ENCODE measurements around the gene PSEN2.

The PSEN2 gene

GRCh38 chr1:226881515-226882185 is 11.2 kb downstream of the PSEN2 start:
- H3K27me3 ChIP-seq (replicated peaks), result no peaks in the 10 kb centered on the region
- in situ Hi-C loops (cut with HindIII; ENCODE audit: low pct_ligation_motif_present, low sequenced_read_pairs), result no loop called here
- H3K36me3 ChIP-seq (replicated peaks), result no peaks in the 10 kb centered on the region

GRCh38 chr1:226882187-226882586 is 11.8 kb downstream of the PSEN2 start:
- no peak for DNase-seq
- no peak overlapping the region for H3K4me3 ChIP-seq (ENCODE audit: low read depth, low read length)
- in situ Hi-C loops (cut with HindIII; ENCODE audit: low pct_ligation_motif_present, low sequenced_read_pairs), result no loop called here
- no peaks in the 10 kb centered on the region for H3K36me3 ChIP-seq (replicated peaks)
- TF ChIP-seq CTCF (IDR thresholded peaks at IDR 0.05; ENCODE audit: low read depth, low read length, missing control alignments), result no peak
- H3K27me3 ChIP-seq (replicated peaks), result no peaks in the 10 kb centered on the region
- no peak overlapping the region for H3K27ac ChIP-seq

More at GRCh38 chr1:226881515-226882185, 11.2 kb downstream of the PSEN2 start:
- H3K4me3 ChIP-seq (ENCODE audit: low read depth, low read length), result no peak overlapping the region
- no peak overlapping the region for H3K27ac ChIP-seq
- DNase-seq, result no peak
- TF ChIP-seq CTCF (IDR thresholded peaks at IDR 0.05; ENCODE audit: low read depth, low read length, missing control alignments), result no peak

- no peak for TF ChIP-seq CTCF (IDR thresholded peaks at IDR 0.05; ENCODE audit: low read depth, low read length, missing control alignments)
- peak; percentile 15 for DNase-seq
- no peaks in the 10 kb centered on the region for H3K27me3 ChIP-seq (replicated peaks)
- no peaks in the 10 kb centered on the region for H3K36me3 ChIP-seq (replicated peaks)
- in situ Hi-C loops (cut with HindIII; ENCODE audit: low pct_ligation_motif_present, low sequenced_read_pairs), result no loop called here
- no peak overlapping the region for H3K4me3 ChIP-seq (ENCODE audit: low read depth, low read length)
- H3K27ac ChIP-seq, result no peak overlapping the region
These were observed 12.4 kb downstream of the PSEN2 start for GRCh38 chr1:226882631-226883409.

- Histone ChIP-seq H3K27ac (no peak overlapping the region), H3K27me3 (replicated peaks) (no peaks in the 10 kb centered on the region), H3K36me3 (replicated peaks) (no peaks in the 10 kb centered on the region), H3K4me3 (ENCODE audit: low read depth, low read length) (no peak overlapping the region)
- no peak for DNase-seq
- in situ Hi-C loops (cut with HindIII; ENCODE audit: low pct_ligation_motif_present, low sequenced_read_pairs), result no loop called here
- no peak for TF ChIP-seq CTCF (IDR thresholded peaks at IDR 0.05; ENCODE audit: low read depth, low read length, missing control alignments)
These were observed 13.2 kb downstream of the PSEN2 start for GRCh38 chr1:226883630-226884029.

- no peak overlapping the region for H3K4me3 ChIP-seq (ENCODE audit: low read depth, low read length)
- TF ChIP-seq CTCF (IDR thresholded peaks at IDR 0.05; ENCODE audit: low read depth, low read length, missing control alignments), result no peak
- H3K27me3 ChIP-seq (replicated peaks), result no peaks in the 10 kb centered on the region
- in situ Hi-C loops (cut with HindIII; ENCODE audit: low pct_ligation_motif_present, low sequenced_read_pairs), result no loop called here
- H3K36me3 ChIP-seq (replicated peaks), result no peaks in the 10 kb centered on the region
- no peak overlapping the region for H3K27ac ChIP-seq
- no peak for DNase-seq
These were observed 13.8 kb downstream of the PSEN2 start for GRCh38 chr1:226884116-226884625.

Data from brain microvascular endothelial cell (primary cell).